ENCODE measurements around the gene EIF2S1. TPM values are rescaled to one million over a fixed set of nuclear protein-coding genes. Genes with fewer than 3 reads are reported as not detected.

EIF2S1 gene
- total RNA-seq, 1 donor from 2014 or later = 143 TPM

GRCh38 chr14:67409461-67409860, 49.3 kb downstream of the EIF2S1 start:
- H3K9me3 Mint-ChIP-seq (ENCODE audit: unreplicated experiment) = peaks cover 9% of the 10 kb centered on the region
- Histone ChIP-seq H3K9me3 (ENCODE audit: insufficient read depth, low read depth, low read length) (no peaks in the 10 kb centered on the region), H3K27ac (ENCODE audit: low read depth, low read length) (no peak overlapping the region), H3K4me3 (ENCODE audit: insufficient read depth, low read depth, low read length) (no peak overlapping the region), H3K79me2 (ENCODE audit: insufficient read depth, low read length) (no peaks in the 10 kb centered on the region), H3K36me3 (ENCODE audit: insufficient read depth, low read length) (no peaks in the 10 kb centered on the region), H3K4me1 (ENCODE audit: insufficient read depth, low read length) (peaks cover 4% of the 10 kb centered on the region), H3K27me3 (ENCODE audit: insufficient read depth, low read length) (no peaks in the 10 kb centered on the region), H2AFZ (ENCODE audit: low read depth, low read length) (no peak overlapping the region), H4K20me1 (ENCODE audit: insufficient read depth, low read length) (no peaks in the 10 kb centered on the region), H3K9ac (ENCODE audit: low read length) (no peak overlapping the region), H3K4me2 (ENCODE audit: low read length) (no peak overlapping the region)
- H3K27me3 Mint-ChIP-seq (ENCODE audit: low read depth, unreplicated experiment) = peaks cover 8% of the 10 kb centered on the region
- no peak overlapping the region for H3K27ac Mint-ChIP-seq (ENCODE audit: unreplicated experiment)
- DNase-seq (ENCODE audit: low read depth) (no peak), FAIRE-seq (no peak)
- TF ChIP-seq EZH2 (IDR thresholded peaks at IDR 0.05; ENCODE audit: insufficient read depth, low read length) = no peak
- TF ChIP-seq, protein P1, sequence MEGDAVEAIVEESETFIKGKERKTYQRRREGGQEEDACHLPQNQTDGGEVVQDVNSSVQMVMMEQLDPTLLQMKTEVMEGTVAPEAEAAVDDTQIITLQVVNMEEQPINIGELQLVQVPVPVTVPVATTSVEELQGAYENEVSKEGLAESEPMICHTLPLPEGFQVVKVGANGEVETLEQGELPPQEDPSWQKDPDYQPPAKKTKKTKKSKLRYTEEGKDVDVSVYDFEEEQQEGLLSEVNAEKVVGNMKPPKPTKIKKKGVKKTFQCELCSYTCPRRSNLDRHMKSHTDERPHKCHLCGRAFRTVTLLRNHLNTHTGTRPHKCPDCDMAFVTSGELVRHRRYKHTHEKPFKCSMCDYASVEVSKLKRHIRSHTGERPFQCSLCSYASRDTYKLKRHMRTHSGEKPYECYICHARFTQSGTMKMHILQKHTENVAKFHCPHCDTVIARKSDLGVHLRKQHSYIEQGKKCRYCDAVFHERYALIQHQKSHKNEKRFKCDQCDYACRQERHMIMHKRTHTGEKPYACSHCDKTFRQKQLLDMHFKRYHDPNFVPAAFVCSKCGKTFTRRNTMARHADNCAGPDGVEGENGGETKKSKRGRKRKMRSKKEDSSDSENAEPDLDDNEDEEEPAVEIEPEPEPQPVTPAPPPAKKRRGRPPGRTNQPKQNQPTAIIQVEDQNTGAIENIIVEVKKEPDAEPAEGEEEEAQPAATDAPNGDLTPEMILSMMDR (IDR thresholded peaks at IDR 0.05; ENCODE audit: insufficient read depth, low read depth, low read length) = no peak
- no peak overlapping the region for H3K4me3 Mint-ChIP-seq (ENCODE audit: unreplicated experiment)
- peaks cover 5% of the 10 kb centered on the region for H3K4me1 Mint-ChIP-seq (ENCODE audit: low read depth, unreplicated experiment)
- H3K36me3 Mint-ChIP-seq (ENCODE audit: low read depth, unreplicated experiment) = peaks cover 2% of the 10 kb centered on the region

DNA sequence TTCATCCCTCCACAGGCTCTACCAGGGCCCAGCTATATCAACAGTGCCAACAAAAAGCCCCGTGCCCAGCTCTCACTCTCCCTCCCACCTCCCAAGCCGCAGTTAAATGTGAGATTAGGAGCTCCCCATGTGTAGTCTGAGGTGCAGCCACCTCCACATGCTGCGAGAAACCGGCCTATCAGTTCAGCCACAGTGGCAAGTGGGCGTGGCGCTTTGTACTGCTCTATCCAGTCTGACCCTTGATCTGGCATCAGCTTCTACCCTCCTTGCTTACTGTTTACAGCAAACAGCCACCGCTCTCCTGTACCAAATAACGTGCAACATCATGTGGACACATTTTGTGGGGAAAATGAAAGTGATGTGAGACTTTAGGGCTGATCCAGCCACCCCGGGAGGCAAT, 50.2 kb downstream of the EIF2S1 start:
- no peak for TF ChIP-seq EZH2 (IDR thresholded peaks at IDR 0.05; ENCODE audit: insufficient read depth, low read length)
- TF ChIP-seq, protein P1 (IDR thresholded peaks at IDR 0.05; ENCODE audit: insufficient read depth, low read depth, low read length) = no peak
- no peak for FAIRE-seq

GRCh38 chr14:67411370-67411769, 51.2 kb downstream of the EIF2S1 start:
- Histone ChIP-seq H3K4me2 (ENCODE audit: low read length) (peak overlapping the region; percentile 87), H3K79me2 (ENCODE audit: insufficient read depth, low read length) (no peaks in the 10 kb centered on the region), H3K9ac (ENCODE audit: low read length) (no peak overlapping the region), H4K20me1 (ENCODE audit: insufficient read depth, low read length) (no peaks in the 10 kb centered on the region), H3K4me1 (ENCODE audit: insufficient read depth, low read length) (peaks cover 4% of the 10 kb centered on the region), H3K4me3 (ENCODE audit: insufficient read depth, low read depth, low read length) (peak overlapping the region; percentile 54), H3K27me3 (ENCODE audit: insufficient read depth, low read length) (no peaks in the 10 kb centered on the region), H3K9me3 (ENCODE audit: insufficient read depth, low read depth, low read length) (no peaks in the 10 kb centered on the region), H3K27ac (ENCODE audit: low read depth, low read length) (no peak overlapping the region), H3K36me3 (ENCODE audit: insufficient read depth, low read length) (no peaks in the 10 kb centered on the region), H2AFZ (ENCODE audit: low read depth, low read length) (peak overlapping the region; percentile 96)
- Mint-ChIP-seq H3K27me3 (ENCODE audit: low read depth, unreplicated experiment) (peaks cover 6% of the 10 kb centered on the region), H3K4me3 (ENCODE audit: unreplicated experiment) (no peak overlapping the region), H3K36me3 (ENCODE audit: low read depth, unreplicated experiment) (peaks cover 2% of the 10 kb centered on the region), H3K9me3 (ENCODE audit: unreplicated experiment) (peaks cover 8% of the 10 kb centered on the region), H3K27ac (ENCODE audit: unreplicated experiment) (no peak overlapping the region), H3K4me1 (ENCODE audit: low read depth, unreplicated experiment) (peaks cover 7% of the 10 kb centered on the region)
- DNase-seq (ENCODE audit: low read depth) = no peak
- TF ChIP-seq EZH2 (IDR thresholded peaks at IDR 0.05; ENCODE audit: insufficient read depth, low read length) = no peak
- TF ChIP-seq, protein P1 (IDR thresholded peaks at IDR 0.05; ENCODE audit: insufficient read depth, low read depth, low read length) = no peak
- FAIRE-seq = no peak

More for the DNA sequence above, 50.2 kb downstream of the EIF2S1 start:
- Mint-ChIP-seq H3K9me3 (ENCODE audit: unreplicated experiment) (peaks cover 9% of the 10 kb centered on the region), H3K27ac (ENCODE audit: unreplicated experiment) (no peak overlapping the region), H3K4me3 (ENCODE audit: unreplicated experiment) (no peak overlapping the region), H3K4me1 (ENCODE audit: low read depth, unreplicated experiment) (peaks cover 7% of the 10 kb centered on the region), H3K27me3 (ENCODE audit: low read depth, unreplicated experiment) (peaks cover 8% of the 10 kb centered on the region), H3K36me3 (ENCODE audit: low read depth, unreplicated experiment) (peaks cover 2% of the 10 kb centered on the region)
- H2AFZ ChIP-seq (ENCODE audit: low read depth, low read length) = peak overlapping the region; percentile 36
- H3K9ac ChIP-seq (ENCODE audit: low read length) = no peak overlapping the region
- H3K36me3 ChIP-seq (ENCODE audit: insufficient read depth, low read length) = no peaks in the 10 kb centered on the region
- H3K4me3 ChIP-seq (ENCODE audit: insufficient read depth, low read depth, low read length) = no peak overlapping the region
- H3K27ac ChIP-seq (ENCODE audit: low read depth, low read length) = no peak overlapping the region
- no peak for DNase-seq (ENCODE audit: low read depth)
- H3K4me2 ChIP-seq (ENCODE audit: low read length) = peak overlapping the region; percentile 23
- no peaks in the 10 kb centered on the region for H3K79me2 ChIP-seq (ENCODE audit: insufficient read depth, low read length)
- H4K20me1 ChIP-seq (ENCODE audit: insufficient read depth, low read length) = no peaks in the 10 kb centered on the region
- no peaks in the 10 kb centered on the region for H3K27me3 ChIP-seq (ENCODE audit: insufficient read depth, low read length)
- H3K4me1 ChIP-seq (ENCODE audit: insufficient read depth, low read length) = peaks cover 4% of the 10 kb centered on the region
- no peaks in the 10 kb centered on the region for H3K9me3 ChIP-seq (ENCODE audit: insufficient read depth, low read depth, low read length)
